Mucosa of stomach (tissue), 1 donor: Measurements from ENCODE around the gene CDKL4.
"Not testable (repeated sequence)": the region's sequence is repeated elsewhere in the genome, so short reads cannot be mapped to it uniquely, and the experiment has no call there.

Experiments
- H3K27me3 ChIP-seq: one replicate; pipeline ENCODE4 v1.7.0; 2013; ENCODE audit warnings: mild to moderate bottlenecking, low read length; ENCODE audit not compliant: control insufficient read depth, insufficient read depth
- H3K36me3 ChIP-seq: one replicate; pipeline ENCODE4 v1.7.0; 2013; ENCODE audit warnings: low read length; ENCODE audit not compliant: control insufficient read depth, insufficient read depth
- H3K4me1 ChIP-seq: one replicate; pipeline ENCODE4 v1.7.0; 2013; ENCODE audit warnings: mild to moderate bottlenecking, low read length; ENCODE audit not compliant: control insufficient read depth, insufficient read depth
- H3K4me3 ChIP-seq: one replicate; pipeline ENCODE4 v1.7.0; 2013; ENCODE audit warnings: low read length
- H3K9ac ChIP-seq: one replicate; pipeline ENCODE4 v1.7.0; 2013; ENCODE audit warnings: mild to moderate bottlenecking, low read length, moderate library complexity
- H3K9me3 ChIP-seq: one replicate; pipeline ENCODE4 v1.7.0; 2013; ENCODE audit warnings: mild to moderate bottlenecking, low read length, moderate library complexity; ENCODE audit not compliant: control insufficient read depth
- donor health status: Pancreatic carcinoma.

CDKL4 gene

DNA sequence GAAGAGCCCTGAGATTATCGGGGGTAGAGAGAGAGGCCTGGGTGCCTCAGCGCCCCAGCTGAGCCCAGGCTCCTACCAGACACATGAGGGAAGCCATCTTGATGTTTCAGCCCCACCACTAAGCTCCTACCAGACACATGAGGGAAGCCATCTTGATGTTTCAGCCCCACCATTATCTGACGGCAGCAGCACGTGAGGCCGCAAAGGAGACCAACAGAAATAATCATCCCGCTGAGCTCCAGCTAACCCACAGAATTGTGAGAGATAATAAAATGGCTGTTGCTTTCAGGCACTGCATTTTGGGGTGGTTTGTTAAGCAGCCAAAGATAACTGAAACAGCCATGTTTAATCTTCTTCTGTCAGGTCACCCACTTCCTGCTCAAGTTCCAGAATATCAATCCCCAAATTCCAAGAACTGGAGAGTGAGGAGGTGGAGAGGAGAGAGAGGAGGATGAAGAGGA is 93.6 kb downstream of the CDKL4 start:
- Histone ChIP-seq H3K4me3 (no peak overlapping the region), H3K4me1 (no peaks in the 10 kb centered on the region), H3K27me3 (no peaks in the 10 kb centered on the region), H3K9me3 (no peaks in the 10 kb centered on the region), H3K36me3 (no peaks in the 10 kb centered on the region), H3K9ac (no peak overlapping the region)

DNA sequence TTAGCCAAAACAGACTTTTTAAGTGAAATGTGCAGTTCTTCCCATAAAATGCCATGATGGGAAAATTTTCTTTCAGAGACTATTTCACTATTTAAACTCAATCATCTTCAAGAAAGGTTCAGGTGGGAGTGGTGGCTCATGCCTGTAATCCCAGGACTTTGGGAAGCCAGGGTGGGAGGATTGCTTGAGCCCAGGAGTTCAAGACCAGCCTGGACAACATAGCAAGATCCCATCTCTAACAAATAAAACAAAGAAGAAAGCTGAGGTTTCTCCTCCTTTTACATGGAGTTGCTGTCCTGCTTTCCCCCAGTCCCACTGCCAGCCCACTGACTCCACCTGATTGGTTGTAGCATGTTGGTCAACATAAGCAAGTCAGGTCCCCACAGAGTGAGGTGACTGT is 97.1 kb downstream of the CDKL4 start:
- Histone ChIP-seq H3K9me3 (no peaks in the 10 kb centered on the region), H3K27me3 (no peaks in the 10 kb centered on the region), H3K4me3 (no peak overlapping the region), H3K9ac (no peak overlapping the region), H3K4me1 (no peaks in the 10 kb centered on the region), H3K36me3 (no peaks in the 10 kb centered on the region)

GRCh38 chr2:39145906-39146421 is 97.8 kb downstream of the CDKL4 start:
- H3K27me3 ChIP-seq, result no peaks in the 10 kb centered on the region
- H3K4me3 ChIP-seq, result no peak overlapping the region
- H3K4me1 ChIP-seq, result no peaks in the 10 kb centered on the region
- no peaks in the 10 kb centered on the region for H3K36me3 ChIP-seq
- no peak overlapping the region for H3K9ac ChIP-seq
- H3K9me3 ChIP-seq, result no peaks in the 10 kb centered on the region

- Histone ChIP-seq H3K4me3 (no peak overlapping the region), H3K9me3 (no peaks in the 10 kb centered on the region), H3K36me3 (no peaks in the 10 kb centered on the region), H3K27me3 (no peaks in the 10 kb centered on the region), H3K4me1 (no peaks in the 10 kb centered on the region), H3K9ac (no peak overlapping the region)
These were observed 99.4 kb downstream of the CDKL4 start for GRCh38 chr2:39144416-39144815.

- H3K4me1 ChIP-seq, result no peaks in the 10 kb centered on the region
- H3K9me3 ChIP-seq, result no peaks in the 10 kb centered on the region
- H3K27me3 ChIP-seq, result no peaks in the 10 kb centered on the region
- H3K9ac ChIP-seq, result no peak overlapping the region
- H3K4me3 ChIP-seq, result no peak overlapping the region
- no peaks in the 10 kb centered on the region for H3K36me3 ChIP-seq
These were observed 100.7 kb downstream of the CDKL4 start for GRCh38 chr2:39142904-39143605.

DNA sequence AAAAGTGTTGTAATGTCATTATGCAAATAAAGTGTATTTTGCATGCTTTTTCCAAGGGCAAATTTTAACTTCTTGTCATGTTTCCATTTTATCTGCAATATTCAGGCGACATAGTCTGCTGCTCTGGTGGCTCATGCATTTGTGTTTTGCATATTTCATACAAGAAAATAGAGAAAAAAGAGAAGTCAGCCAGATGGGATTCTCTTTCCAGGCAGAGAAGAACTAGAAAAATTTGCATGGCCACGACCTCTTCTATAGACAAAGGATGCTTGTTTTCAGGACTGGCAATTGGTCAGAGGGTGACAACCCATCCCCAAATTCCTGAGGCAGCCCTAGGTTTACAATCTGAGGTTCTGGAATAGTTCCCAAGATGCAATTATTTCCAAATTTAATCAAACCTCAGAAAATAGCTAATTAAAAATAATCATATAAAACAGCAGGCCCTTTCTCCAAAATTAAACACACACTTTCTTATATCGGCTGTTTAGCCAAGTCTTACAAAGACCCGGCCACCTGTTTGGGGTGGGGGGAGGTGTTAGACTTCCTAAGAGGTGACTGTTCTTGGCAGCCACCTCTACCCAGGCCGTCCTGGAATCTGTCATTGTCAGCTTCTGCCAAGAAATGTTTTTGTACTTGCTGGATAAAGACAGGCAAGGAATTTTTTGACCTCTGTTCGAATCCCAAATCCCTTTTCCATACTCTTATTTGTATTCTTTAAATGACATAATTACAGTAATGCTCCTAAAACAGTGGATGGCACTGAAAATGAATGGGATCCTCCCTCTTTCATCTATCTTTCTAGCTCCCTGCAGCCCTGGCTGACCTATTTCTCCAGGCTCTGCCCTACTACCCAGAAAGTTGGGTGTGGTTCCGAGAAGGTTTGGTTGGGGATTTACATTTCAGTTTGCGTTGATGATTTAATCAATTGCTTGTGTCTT is 102.2 kb downstream of the CDKL4 start:
- Histone ChIP-seq H3K27me3 (no peaks in the 10 kb centered on the region), H3K4me1 (no peaks in the 10 kb centered on the region), H3K9ac (no peak overlapping the region), H3K36me3 (no peaks in the 10 kb centered on the region), H3K9me3 (no peaks in the 10 kb centered on the region), H3K4me3 (no peak overlapping the region)

GRCh38 chr2:39140948-39141333 is 102.8 kb downstream of the CDKL4 start:
- H3K9ac ChIP-seq, H3K4me3 ChIP-seq, H3K4me1 ChIP-seq, H3K36me3 ChIP-seq, H3K9me3 ChIP-seq, H3K27me3 ChIP-seq: not testable (repeated sequence)

DNA sequence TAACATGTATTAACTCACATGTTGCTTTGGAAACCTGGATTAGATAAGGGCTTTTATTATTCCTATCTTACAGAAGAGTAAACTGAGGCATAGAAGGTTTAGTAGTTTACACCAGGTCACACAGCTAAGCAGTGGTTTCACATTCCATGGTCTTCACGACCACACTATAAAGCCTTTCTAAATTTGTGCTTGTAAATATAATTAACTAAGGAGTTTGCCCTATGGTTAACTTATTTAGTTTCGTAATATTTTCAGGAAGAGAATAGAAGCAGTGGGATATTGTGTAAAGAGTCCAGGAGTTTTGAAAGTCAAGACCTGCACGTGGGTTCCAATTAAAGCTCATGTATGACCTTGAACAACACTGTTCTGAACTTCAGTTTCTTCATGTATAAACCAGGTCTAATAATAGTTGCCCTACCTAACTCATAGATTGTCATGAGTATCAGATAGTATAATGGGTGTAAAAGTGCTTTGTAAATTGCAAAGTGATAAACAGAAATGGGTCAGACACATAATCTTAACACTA is 103.4 kb downstream of the CDKL4 start:
- H3K36me3 ChIP-seq, result no peaks in the 10 kb centered on the region
- no peak overlapping the region for H3K4me3 ChIP-seq
- H3K9ac ChIP-seq, result no peak overlapping the region
- H3K4me1 ChIP-seq, result no peaks in the 10 kb centered on the region
- no peaks in the 10 kb centered on the region for H3K27me3 ChIP-seq
- H3K9me3 ChIP-seq, result no peaks in the 10 kb centered on the region

DNA sequence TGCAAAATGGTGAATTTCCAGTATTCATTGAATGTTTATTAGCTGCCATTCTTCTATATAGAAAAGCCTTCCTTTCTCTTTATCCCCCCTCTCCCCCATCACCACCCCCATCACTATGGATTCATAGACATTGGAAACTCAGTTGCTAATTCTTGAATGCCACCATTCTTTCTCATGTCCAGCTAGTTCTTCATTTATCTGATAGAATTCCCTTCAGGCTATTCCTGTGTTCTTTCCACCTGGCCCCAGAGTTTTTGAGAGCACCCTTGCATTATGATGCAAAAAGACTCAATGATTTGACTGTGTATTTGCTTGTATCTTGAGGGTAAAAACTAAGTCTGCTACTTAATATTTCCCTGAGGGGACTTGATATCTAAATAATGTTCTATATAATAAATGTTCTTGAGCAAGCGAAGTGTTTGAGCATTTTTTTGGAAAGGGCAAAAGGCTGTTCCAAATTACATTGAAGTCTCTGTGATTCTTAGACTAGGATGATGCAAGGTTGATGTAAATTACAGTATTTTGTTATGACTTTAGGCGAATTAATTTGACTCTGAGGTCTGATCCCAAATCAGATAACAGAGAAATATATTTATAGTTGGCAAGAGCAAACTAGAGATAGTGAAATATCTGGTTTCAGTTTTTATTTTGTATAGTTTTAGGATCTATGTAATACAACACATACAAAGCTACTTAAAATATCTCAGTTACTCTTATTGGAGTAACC is 104.1 kb downstream of the CDKL4 start:
- no peak overlapping the region for H3K4me3 ChIP-seq
- H3K9me3 ChIP-seq, result no peaks in the 10 kb centered on the region
- H3K36me3 ChIP-seq, result no peaks in the 10 kb centered on the region
- no peaks in the 10 kb centered on the region for H3K27me3 ChIP-seq
- H3K4me1 ChIP-seq, result no peaks in the 10 kb centered on the region
- no peak overlapping the region for H3K9ac ChIP-seq

DNA sequence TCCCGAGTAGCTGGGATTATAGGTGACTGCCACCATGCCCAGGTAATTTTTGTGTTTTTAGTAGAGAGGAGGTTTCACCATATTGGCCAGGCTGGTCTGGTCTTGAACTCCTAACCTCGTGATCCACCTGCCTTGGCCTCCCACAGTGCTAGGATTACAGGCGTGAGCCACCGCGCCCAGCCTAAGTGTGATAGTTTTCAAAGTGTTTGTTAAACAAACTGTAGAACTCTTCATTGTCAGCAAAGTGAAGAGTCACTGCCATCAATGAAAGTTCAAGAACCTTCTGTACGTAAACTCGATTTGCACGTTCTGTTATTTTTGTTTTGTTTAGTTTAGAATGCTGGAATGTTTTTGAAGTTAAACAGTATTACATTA is 104.9 kb downstream of the CDKL4 start:
- H3K9ac ChIP-seq, result no peak overlapping the region
- no peaks in the 10 kb centered on the region for H3K36me3 ChIP-seq
- no peaks in the 10 kb centered on the region for H3K27me3 ChIP-seq
- H3K4me1 ChIP-seq, result no peaks in the 10 kb centered on the region
- no peaks in the 10 kb centered on the region for H3K9me3 ChIP-seq
- H3K4me3 ChIP-seq, result no peak overlapping the region

- H3K4me1 ChIP-seq, H3K36me3 ChIP-seq, H3K9me3 ChIP-seq, H3K9ac ChIP-seq, H3K4me3 ChIP-seq, H3K27me3 ChIP-seq: not testable (repeated sequence)
These were observed 105.5 kb downstream of the CDKL4 start for GRCh38 chr2:39138187-39138836.
